ENCODE results near the gene SERPINB4. TPM values are rescaled to one million over a fixed set of nuclear protein-coding genes. Genes with fewer than 3 reads are reported as not detected.

Gene SERPINB4
- total RNA-seq, 2 donors from 2014 or later, result not detected

Other genes starting within 250 kb of the SERPINB4 start
- 10 to 100 TPM; 70.8 to 75.5 TPM for gene VPS4B, start 221.8 kb downstream of the SERPINB4 start, total RNA-seq
- not detected for gene SERPINB5, start 167.3 kb downstream of the SERPINB4 start, total RNA-seq
- gene SERPINB12, start 101.9 kb downstream of the SERPINB4 start, total RNA-seq, result not detected
- not detected for gene SERPINB13, start 56.9 kb downstream of the SERPINB4 start, total RNA-seq
- gene SERPINB3, start 17.6 kb upstream of the SERPINB4 start, total RNA-seq, result not detected
- not detected for gene SERPINB11, start 58.7 kb upstream of the SERPINB4 start, total RNA-seq
- not detected for gene SERPINB7, start 131.2 kb upstream of the SERPINB4 start, total RNA-seq
- gene SERPINB2, start 243.4 kb upstream of the SERPINB4 start, total RNA-seq, result not detected